ENCODE results near the gene CRIP1. TPM values are rescaled to one million over a fixed set of nuclear protein-coding genes. Genes with fewer than 3 reads are reported as not detected.

CRIP1 gene
- total RNA-seq, 1 donor from 2014 or later = 0.68 TPM

GRCh38 chr14:105452963-105453362 is 33.7 kb upstream of the CRIP1 start:
- no peak for DNase-seq

- no peak for DNase-seq
Measured at GRCh38 chr14:105453847-105454246, 32.8 kb upstream of the CRIP1 start.

- DNase-seq = no peak
Measured at GRCh38 chr14:105455086-105455640, 31.5 kb upstream of the CRIP1 start.

GRCh38 chr14:105455766-105456660 is 30.7 kb upstream of the CRIP1 start:
- DNase-seq = no peak

GRCh38 chr14:105456736-105457617 is 29.7 kb upstream of the CRIP1 start:
- DNase-seq = no peak

GRCh38 chr14:105458010-105458409 is 28.7 kb upstream of the CRIP1 start:
- no peak for DNase-seq

GRCh38 chr14:105458571-105458970 is 28.1 kb upstream of the CRIP1 start:
- no peak for DNase-seq

GRCh38 chr14:105460116-105460515 is 26.6 kb upstream of the CRIP1 start:
- no peak for DNase-seq

- DNase-seq = no peak
Measured at GRCh38 chr14:105460616-105461015, 26.1 kb upstream of the CRIP1 start.

GRCh38 chr14:105461903-105462302 is 24.8 kb upstream of the CRIP1 start:
- no peak for DNase-seq

GRCh38 chr14:105464501-105464900 is 22.2 kb upstream of the CRIP1 start:
- no peak for DNase-seq

GRCh38 chr14:105465209-105466031 is 21.3 kb upstream of the CRIP1 start:
- DNase-seq = no peak

GRCh38 chr14:105466531-105467248 is 20.0 kb upstream of the CRIP1 start:
- no peak for DNase-seq

GRCh38 chr14:105467249-105467941 is 19.3 kb upstream of the CRIP1 start:
- DNase-seq = no peak

GRCh38 chr14:105467942-105468471 is 18.7 kb upstream of the CRIP1 start:
- no peak for DNase-seq

- no peak for DNase-seq
Measured at GRCh38 chr14:105468621-105469241, 18.0 kb upstream of the CRIP1 start.

- no peak for DNase-seq
Measured at GRCh38 chr14:105469456-105470349, 17.0 kb upstream of the CRIP1 start.

GRCh38 chr14:105470350-105471296 is 16.1 kb upstream of the CRIP1 start:
- DNase-seq = no peak
